ENCODE data around the gene ERI3. TPM values are rescaled to one million over a fixed set of nuclear protein-coding genes. Genes with fewer than 3 reads are reported as not detected.

ERI3 gene
- total RNA-seq, 1 experiment from 2014 or later = 74.2 TPM

GRCh38 chr1:44251989-44252671, 102.9 kb downstream of the ERI3 start (continued):
- TF ChIP-seq CTCF (IDR thresholded peaks at IDR 0.05 in 2 of 3, conservative IDR thresholded peaks at IDR 0.05 in 1 of 3; ENCODE audit: borderline replicate concordance in 1 of 3, insufficient read depth in 1 of 3, low read depth in 2 of 3, low read length in 2 of 3) = no peak
- no peak for TF ChIP-seq POLR2AphosphoS5 (IDR thresholded peaks at IDR 0.05; ENCODE audit: low read depth, low read length)
- TF ChIP-seq SP1 (IDR thresholded peaks at IDR 0.05; ENCODE audit: low read depth) = no peak
- TF ChIP-seq CBX3 (IDR thresholded peaks at IDR 0.05; ENCODE audit: low read depth) = no peak
- no peak for TF ChIP-seq SIN3A (IDR thresholded peaks at IDR 0.05; ENCODE audit: low read depth)
- no peak for TF ChIP-seq ATF3 (IDR thresholded peaks at IDR 0.05)
- TF ChIP-seq EZH2 (IDR thresholded peaks at IDR 0.05) = no peak

GRCh38 chr1:44251486-44251885, 103.6 kb downstream of the ERI3 start:
- POLR2A ChIA-PET = no interaction called here
- ATAC-seq = no peak
- intact Hi-C loops (cut with micrococcal nuclease) = no loop called here

More at GRCh38 chr1:44251486-44251885, 103.6 kb downstream of the ERI3 start:
- H3K4me3 ChIP-seq (replicated peaks in 1 of 2; ENCODE audit: low read depth in 1 of 2, low read length in 2 of 2) = no peak overlapping the region
- no peaks in the 10 kb centered on the region for H4K20me1 ChIP-seq (ENCODE audit: insufficient read depth)
- H2AFZ ChIP-seq (ENCODE audit: low read depth, low read length, poor library complexity, severe bottlenecking) = no peak overlapping the region
- H3K27ac ChIP-seq (ENCODE audit: low read depth, low read length) = no peak overlapping the region
- H3K27me3 ChIP-seq (ENCODE audit: insufficient read depth, low read length) = no peaks in the 10 kb centered on the region
- no peaks in the 10 kb centered on the region for H3K79me2 ChIP-seq (ENCODE audit: insufficient read depth, low read length)
- no peaks in the 10 kb centered on the region for H3K4me1 ChIP-seq (ENCODE audit: control insufficient read depth in 1 of 2, insufficient read depth in 2 of 2, low read length in 2 of 2)
- no peak for DNase-seq (ENCODE audit: low read depth, low spot score)
- no peaks in the 10 kb centered on the region for H3K9me3 ChIP-seq (ENCODE audit: control insufficient read depth in 1 of 2, insufficient read depth in 1 of 2, low read depth in 1 of 2, low read length in 2 of 2)
- no peak for TF ChIP-seq TCF7L2 (IDR thresholded peaks at IDR 0.05; ENCODE audit: borderline replicate concordance, extremely low read depth, insufficient read depth, insufficient read length)
- no peak for TF ChIP-seq FOSL1 (IDR thresholded peaks at IDR 0.05; ENCODE audit: low read depth)
- no peak for TF ChIP-seq MAX (IDR thresholded peaks at IDR 0.05)
- no peak for TF ChIP-seq EGR1 (IDR thresholded peaks at IDR 0.05; ENCODE audit: low read depth)
- no peak for TF ChIP-seq ZFX (IDR thresholded peaks at IDR 0.05)
- no peak for TF ChIP-seq ELF1 (IDR thresholded peaks at IDR 0.05; ENCODE audit: borderline replicate concordance, low read depth)
- TF ChIP-seq YY1 (IDR thresholded peaks at IDR 0.05; ENCODE audit: extremely low read depth, insufficient replicate concordance, low read depth, low read length) = no peak
- H3K4me2 ChIP-seq (ENCODE audit: low read length) = no peak overlapping the region
- no peak overlapping the region for H3K9ac ChIP-seq (ENCODE audit: low read length)
- ChIA-PET RAD21 (ENCODE audit: low non-redundant PET in 1 of 2, low total read pairs in 2 of 2, uncharacterized antibody in 2 of 2, unreplicated experiment in 2 of 2) (no interaction called here), CTCF (no interaction called here)
- H3K9me2 ChIP-seq (ENCODE audit: insufficient read depth) = no peaks in the 10 kb centered on the region
- no TSS peak for BruUV-seq (replicated peaks)
- no peaks in the 10 kb centered on the region; a peak in 1 of 4 replicates for H3K36me3 ChIP-seq (ENCODE audit: control insufficient read depth in 1 of 2, insufficient read depth in 2 of 2, low read length in 2 of 2)

All from HCT116 (cell line).